AG04449 (cell line): ENCODE results near the gene TMEM184B.

Source experiments
- CTCF ChIA-PET: fragments of 350-600 bp; formaldehyde crosslinking; extraction: SDS; loops from one replicate; lab custom pipeline; 2021; ENCODE audit warnings: antibody characterized with exemption; lab: Yijun Ruan, JAX
- POLR2A ChIA-PET: fragments of 400-600, 350-600 bp; formaldehyde crosslinking; extraction: SDS; loops from one replicate; lab custom pipeline; 2020; ENCODE audit warnings: antibody characterized with exemption, inconsistent platforms; lab: Yijun Ruan, JAX
- DNase-seq: peaks from one replicate; pipeline ENCODE4 v3.0.0-alpha.2; 2010; ENCODE audit warnings: low read depth, low spot score
- H3K4me3 ChIP-seq: 2 replicates; pipeline ENCODE4 v1.5.1; 2011; ENCODE audit warnings: low read depth, mild to moderate bottlenecking, control low read depth, low read length
- CTCF ChIP-seq: IDR thresholded peaks from one replicate; pipeline ENCODE4 v1.5.1; 2011; ENCODE audit warnings: mild to moderate bottlenecking, moderate library complexity, low read length, control low read depth, inconsistent platforms; ENCODE audit not compliant: insufficient read depth; ENCODE audit errors: missing control alignments

Gene TMEM184B

GRCh38 chr22:38220163-38220562, 52.6 kb downstream of the TMEM184B start:
- H3K4me3 ChIP-seq = no peak overlapping the region
- CTCF ChIA-PET = interaction anchor here (1.4 to 2.7 kb wide), 2 partner anchors 9 to 105 kb away, joined by 4 to 15 read pairs; no protein-coding TSS in a partner anchor
- POLR2A ChIA-PET = interaction anchor here (2.9 kb wide), 1 partner anchor 18 kb away, joined by 13 read pairs; the partner anchor contains the start of gene MAFF
- no peak for DNase-seq
- no peak for TF ChIP-seq CTCF

GRCh38 chr22:38219632-38220031, 53.2 kb downstream of the TMEM184B start:
- no peak for DNase-seq
- H3K4me3 ChIP-seq = no peak overlapping the region
- ChIA-PET POLR2A (interaction anchor here (2.9 kb wide), 1 partner anchor 18 kb away, joined by 13 read pairs; the partner anchor contains the start of gene MAFF), CTCF (interaction anchor here (0.9 to 2.7 kb wide), 4 partner anchors 9 to 105 kb away, joined by 3 to 15 read pairs (median 6); no protein-coding TSS in a partner anchor)
- TF ChIP-seq CTCF = no peak

GRCh38 chr22:38218661-38219622, 53.9 kb downstream of the TMEM184B start:
- ChIA-PET CTCF (interaction anchor here (0.9 to 2.7 kb wide), 4 partner anchors 8 to 145 kb away, joined by 3 to 15 read pairs (median 5); no protein-coding TSS in a partner anchor), POLR2A (interaction anchor here (0.5 to 2.9 kb wide), 5 partner anchors 10 to 104 kb away, joined by 3 to 13 read pairs (median 3); partner anchors contain the start of gene MAFF)
- peak; percentile 86 for DNase-seq
- no peak for TF ChIP-seq CTCF
- no peak overlapping the region for H3K4me3 ChIP-seq

GRCh38 chr22:38215156-38216038, 57.4 kb downstream of the TMEM184B start:
- ChIA-PET CTCF (interaction anchor here (1.3 to 2.0 kb wide), 2 partner anchors 15 to 101 kb away, joined by 4 to 6 read pairs; no protein-coding TSS in a partner anchor), POLR2A (interaction anchor here (0.7 to 2.9 kb wide), 3 partner anchors 10 to 14 kb away, joined by 3 to 10 read pairs (median 3); partner anchors contain the start of gene MAFF)
- DNase-seq = no peak
- no peak overlapping the region for H3K4me3 ChIP-seq
- no peak for TF ChIP-seq CTCF

- TF ChIP-seq CTCF = peak; percentile 16
- peak overlapping the region; percentile 39 for H3K4me3 ChIP-seq
- ChIA-PET CTCF (interaction anchor here (1.3 kb wide), 1 partner anchor 100 kb away, joined by 6 read pairs; no protein-coding TSS in a partner anchor), POLR2A (interaction anchor here (2.9 kb wide), 1 partner anchor 11 kb away, joined by 10 read pairs; no protein-coding TSS in a partner anchor)
- DNase-seq = no peak
Measured at GRCh38 chr22:38214302-38215056, 58.3 kb downstream of the TMEM184B start.
